Fibroblast of lung (primary cell): ENCODE data around the gene OXCT1. TPM values are rescaled to one million over a fixed set of nuclear protein-coding genes. Genes with fewer than 3 reads are reported as not detected.

Source experiments
- DNase-seq, 2 donors: peaks; one replicate each; pipeline versions ENCODE4 v3.0.0 to v3.0.0-alpha.2; 2010; ENCODE audit warnings: low read depth in 2 of 2
- H2AFZ ChIP-seq: 2 replicates; pipeline ENCODE4 v1.5.1; 2012; ENCODE audit warnings: low read length, control low read depth, inconsistent platforms
- H3K27ac ChIP-seq: 2 replicates; pipeline ENCODE4 v1.5.1; 2011; ENCODE audit warnings: low read length, control low read depth; ENCODE audit not compliant: insufficient read depth
- H3K27me3 ChIP-seq: 2 replicates; pipeline ENCODE4 v1.5.1; 2011; ENCODE audit warnings: mild to moderate bottlenecking, low read length; ENCODE audit not compliant: control insufficient read depth, insufficient read depth
- H3K36me3 ChIP-seq: 2 replicates; pipeline ENCODE4 v1.5.1; 2011; ENCODE audit warnings: low read length; ENCODE audit not compliant: control insufficient read depth, insufficient read depth
- H3K4me1 ChIP-seq: 2 replicates; pipeline ENCODE4 v1.5.1; 2011; ENCODE audit warnings: low read length; ENCODE audit not compliant: control insufficient read depth, insufficient read depth; ENCODE audit errors: extremely low read depth
- H3K4me2 ChIP-seq: 2 replicates; pipeline ENCODE4 v1.5.1; 2011; ENCODE audit warnings: low read length, control low read depth; ENCODE audit not compliant: insufficient read depth; ENCODE audit errors: extremely low read depth
- H3K4me3 ChIP-seq, 4 experiments: fragments of 200-600 bp in 1 of 4; sonication (generic) in 1 of 4; replicated peaks in 1 of 4; 2 replicates each; pipeline ENCODE4 v1.5.1; 2011 to 2016; ENCODE audit warnings: low read length in 4 of 4, low read depth in 3 of 4, mild to moderate bottlenecking in 3 of 4, control low read depth in 2 of 4, inconsistent platforms in 1 of 4, mixed read lengths in 1 of 4; ENCODE audit not compliant: insufficient read depth in 1 of 4; ENCODE audit errors: control extremely low read depth in 1 of 4
- H3K79me2 ChIP-seq: 2 replicates; pipeline ENCODE4 v1.5.1; 2012; ENCODE audit warnings: mild to moderate bottlenecking, low read length, inconsistent platforms; ENCODE audit not compliant: control insufficient read depth, insufficient read depth
- H3K9ac ChIP-seq: 2 replicates; pipeline ENCODE4 v1.5.1; 2011; ENCODE audit warnings: mild to moderate bottlenecking, low read length, control low read depth; ENCODE audit not compliant: insufficient read depth
- H3K9me3 ChIP-seq: 2 replicates; pipeline ENCODE4 v1.5.1; 2012; ENCODE audit warnings: low read depth, low read length; ENCODE audit not compliant: control insufficient read depth, insufficient read depth
- H4K20me1 ChIP-seq: 2 replicates; pipeline ENCODE4 v1.5.1; 2011; ENCODE audit warnings: low read length; ENCODE audit not compliant: control insufficient read depth, insufficient read depth; ENCODE audit errors: extremely low read depth
- CTCF ChIP-seq, 2 donors: IDR thresholded peaks in 1 of 2; conservative IDR thresholded peaks in 1 of 2; 1 replicate in 1 of 2; 2 replicates in 1 of 2; pipeline ENCODE4 v1.5.1; 2011 to 2012; ENCODE audit warnings: low read length in 2 of 2, control low read depth in 1 of 2, inconsistent platforms in 1 of 2, low read depth in 1 of 2, mild to moderate bottlenecking in 1 of 2
- EZH2 ChIP-seq: IDR thresholded peaks from 2 replicates; pipeline ENCODE4 v1.5.1; 2012; ENCODE audit warnings: low read length, control low read depth, mild to moderate bottlenecking; ENCODE audit errors: missing control alignments
- polyA plus RNA-seq, 2 donors: library from polyadenylated mRNA; depleted of rRNA in 1 of 2; stranded (reverse) in 1 of 2; unstranded in 1 of 2; fragments of >200 nt; gene quantifications; 2 replicates each; pipeline ENCODE4 v1.2.1, GENCODE V29; 2011 to 2012; ENCODE audit warnings: missing spikeins in 1 of 2
- total RNA-seq: library from RNA; depleted of rRNA; stranded (reverse); fragments of >200 nt; gene quantifications from 2 replicates; pipeline ENCODE4 v1.2.1, GENCODE V29; 2014

The OXCT1 gene
- total and polyA plus RNA-seq, 2 donors (not counting 1 experiment from before 2014, with no cell fraction given) = 35.7 to 56.3 TPM

DNA sequence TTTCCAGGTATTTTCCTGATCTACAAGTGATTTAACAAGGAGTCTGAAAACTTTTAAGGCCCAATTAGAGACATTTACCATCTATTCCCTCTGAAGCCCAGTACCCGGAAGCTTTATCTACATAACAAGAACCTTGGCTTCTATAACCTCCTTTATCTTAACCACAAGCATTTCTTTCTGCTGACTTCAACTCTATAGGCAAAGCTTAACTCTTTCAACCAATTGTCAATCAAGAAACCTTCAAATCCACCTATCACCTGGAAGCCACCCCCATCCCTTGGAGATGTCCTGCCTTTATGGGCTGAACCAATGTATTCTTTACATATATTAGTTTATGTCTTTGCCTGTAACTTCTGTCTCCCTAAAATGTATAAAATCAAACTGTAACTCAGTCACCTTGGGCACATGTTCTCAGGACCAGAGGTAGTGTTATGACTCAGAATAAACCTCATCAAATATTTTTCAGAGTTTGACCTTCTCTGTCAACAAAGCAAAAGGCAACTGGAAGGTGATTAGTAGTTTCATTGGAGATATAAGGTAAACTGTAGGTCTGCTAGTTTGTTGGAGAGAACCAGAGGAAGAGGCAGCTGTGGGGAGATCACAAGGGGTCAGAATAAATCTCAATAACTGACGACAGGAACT, 21.0 kb upstream of the OXCT1 start:
- Histone ChIP-seq H2AFZ (no peak overlapping the region), H3K4me1 (no peaks in the 10 kb centered on the region), H3K27ac (no peak overlapping the region), H3K36me3 (no peaks in the 10 kb centered on the region), H3K9me3 (no peaks in the 10 kb centered on the region), H3K4me3 (no peak overlapping the region), H4K20me1 (no peaks in the 10 kb centered on the region), H3K9ac (no peak overlapping the region), H3K4me2 (no peak overlapping the region), H3K79me2 (no peaks in the 10 kb centered on the region), H3K27me3 (no peaks in the 10 kb centered on the region)
- no peak for DNase-seq
- TF ChIP-seq CTCF (conservative IDR thresholded peaks at IDR 0.05 in 1 of 2, IDR thresholded peaks at IDR 0.05 in 1 of 2; ENCODE audit: low read depth in 1 of 2, low read length in 2 of 2) (no peak), EZH2 (no peak)

- Histone ChIP-seq H3K4me1 (no peaks in the 10 kb centered on the region), H3K9me3 (no peaks in the 10 kb centered on the region), H3K4me3 (no peak overlapping the region), H3K27ac (no peak overlapping the region), H4K20me1 (no peaks in the 10 kb centered on the region), H3K9ac (no peak overlapping the region), H3K79me2 (no peaks in the 10 kb centered on the region), H3K27me3 (no peaks in the 10 kb centered on the region), H3K4me2 (no peak overlapping the region), H2AFZ (no peak overlapping the region), H3K36me3 (no peaks in the 10 kb centered on the region)
- TF ChIP-seq EZH2 (no peak), CTCF (conservative IDR thresholded peaks at IDR 0.05 in 1 of 2, IDR thresholded peaks at IDR 0.05 in 1 of 2; ENCODE audit: low read depth in 1 of 2, low read length in 2 of 2) (no peak)
- no peak for DNase-seq
These were observed 15.1 kb upstream of the OXCT1 start for GRCh38 chr5:41885286-41885685.

GRCh38 chr5:41883936-41884335, 13.7 kb upstream of the OXCT1 start:
- H3K4me3 ChIP-seq = no peak overlapping the region
- H2AFZ ChIP-seq = no peak overlapping the region
- no peak overlapping the region for H3K4me2 ChIP-seq

More at GRCh38 chr5:41883936-41884335, 13.7 kb upstream of the OXCT1 start:
- Histone ChIP-seq H3K9me3 (no peaks in the 10 kb centered on the region), H4K20me1 (no peaks in the 10 kb centered on the region), H3K9ac (no peak overlapping the region), H3K79me2 (no peaks in the 10 kb centered on the region), H3K27ac (no peak overlapping the region), H3K27me3 (no peaks in the 10 kb centered on the region), H3K4me1 (no peaks in the 10 kb centered on the region), H3K36me3 (no peaks in the 10 kb centered on the region)
- TF ChIP-seq EZH2 (no peak), CTCF (conservative IDR thresholded peaks at IDR 0.05 in 1 of 2, IDR thresholded peaks at IDR 0.05 in 1 of 2; ENCODE audit: low read depth in 1 of 2, low read length in 2 of 2) (no peak)
- DNase-seq = no peak
